HepG2 (cell line): Measurements from ENCODE around the gene RAD23A. TPM values are rescaled to one million over a fixed set of nuclear protein-coding genes. Genes with fewer than 3 reads are reported as not detected.

ENCODE experiments used
- ESRRA ChIP-seq: sonication (generic); formaldehyde crosslinking; IDR thresholded peaks from 2 replicates; pipeline ENCODE4 v1.5.1; 2020; ENCODE audit warnings: mild to moderate bottlenecking, low read depth, missing genetic modification reagents
- HMG20B ChIP-seq: conservative IDR thresholded peaks from 2 replicates; pipeline ENCODE4 v1.6.1; 2016; ENCODE audit warnings: missing genetic modification reagents, missing compliant biosample characterization
- NFE2L2 ChIP-seq: fragments of 150-350 bp; IDR thresholded peaks from 2 replicates; pipeline ENCODE4 v1.6.1; 2014; ENCODE audit warnings: low read length
- TAF15 ChIP-seq: fragments of 200-400 bp; formaldehyde crosslinking; IDR thresholded peaks from one replicate; pipeline ENCODE4 v1.6.1; 2018; ENCODE audit warnings: mild to moderate bottlenecking, low read depth, low read length; ENCODE audit not compliant: poor library complexity, severe bottlenecking
- ZNF3 ChIP-seq: IDR thresholded peaks from 2 replicates; pipeline ENCODE4 v1.7.0; 2017; ENCODE audit warnings: inconsistent platforms
- ZNF484 ChIP-seq: sonication (generic); formaldehyde crosslinking; IDR thresholded peaks from 2 replicates; pipeline ENCODE4 v1.5.1; 2020; ENCODE audit warnings: mild to moderate bottlenecking, low read depth, missing genetic modification reagents, borderline replicate concordance
- ZNF549 ChIP-seq: sonication (generic); formaldehyde crosslinking; IDR thresholded peaks from 2 replicates; pipeline ENCODE4 v1.5.0; 2020; ENCODE audit warnings: missing genetic modification reagents
- ZNF816 ChIP-seq: sonication (generic); formaldehyde crosslinking; IDR thresholded peaks from 2 replicates; pipeline ENCODE4 v1.8.0; 2022; ENCODE audit warnings: missing genetic modification reagents, mild to moderate bottlenecking, borderline replicate concordance
- ZNF891 ChIP-seq: sonication (generic); formaldehyde crosslinking; IDR thresholded peaks from 2 replicates; pipeline ENCODE4 v1.5.0; 2020; ENCODE audit warnings: mild to moderate bottlenecking, missing genetic modification reagents
- ZSCAN29 ChIP-seq: sonication (generic); formaldehyde crosslinking; conservative IDR thresholded peaks from 2 replicates; pipeline ENCODE4 v1.4.0; 2020; ENCODE audit warnings: mild to moderate bottlenecking, missing genetic modification reagents
- polyA plus RNA-seq, 8 experiments: library from polyadenylated mRNA; depleted of rRNA in 3 of 8; stranded (reverse) in 7 of 8; unstranded in 1 of 8; fragments of >200 nt; fragmentation: Illumina TruSeq in 4 of 8; extraction: Trizol in 4 of 8; gene quantifications; 2 replicates each; pipeline versions ENCODE4 v1.2.1 to v1.2.3, GENCODE V29; 2011 to 2016; ENCODE audit warnings: low read depth in 4 of 8, missing spikeins in 1 of 8, mixed read lengths in 1 of 8; ENCODE audit not compliant: insufficient read depth in 1 of 8
- total RNA-seq, 5 experiments: library from RNA; depleted of rRNA; stranded (reverse); fragments of >200 nt; fragmentation: Illumina TruSeq; extraction: Trizol; gene quantifications; 2 replicates each; pipeline ENCODE4 v1.2.3, GENCODE V29; 2016; ENCODE audit warnings: low read depth in 1 of 5
- TF ChIP-seq, protein P1 (sequence below): sonication (generic); formaldehyde crosslinking; IDR thresholded peaks from 2 replicates; pipeline ENCODE4 v1.4.0; 2020; ENCODE audit warnings: missing genetic modification reagents, borderline replicate concordance
- TF ChIP-seq, protein P2 (sequence below): IDR thresholded peaks from 2 replicates; pipeline ENCODE4 v1.6.1; 2016; ENCODE audit warnings: missing compliant biosample characterization, missing genetic modification reagents, borderline replicate concordance
- TF ChIP-seq, protein P3 (sequence below): sonication (generic); formaldehyde crosslinking; IDR thresholded peaks from 2 replicates; pipeline ENCODE4 v1.8.1; 2023; ENCODE audit warnings: mild to moderate bottlenecking, moderate library complexity, missing genetic modification reagents
- TF ChIP-seq, protein P4 (sequence below): sonication (generic); formaldehyde crosslinking; IDR thresholded peaks from 2 replicates; pipeline ENCODE4 v1.4.0; 2020; ENCODE audit warnings: missing genetic modification reagents
- TF ChIP-seq, protein P5 (sequence below): sonication (generic); formaldehyde crosslinking; IDR thresholded peaks from 2 replicates; pipeline ENCODE4 v1.5.0; 2020; ENCODE audit warnings: mild to moderate bottlenecking, missing genetic modification reagents
- TF ChIP-seq, protein P6 (sequence below): sonication (generic); formaldehyde crosslinking; IDR thresholded peaks from 2 replicates; pipeline ENCODE4 v1.4.0; 2020; ENCODE audit warnings: missing genetic modification reagents

RAD23A gene
- total and polyA plus RNA-seq, 2 of the 13 experiments (the other 11 are each of a cell fraction or from before 2014, with no cell fraction given), result 42.5 to 54.2 TPM

DNA sequence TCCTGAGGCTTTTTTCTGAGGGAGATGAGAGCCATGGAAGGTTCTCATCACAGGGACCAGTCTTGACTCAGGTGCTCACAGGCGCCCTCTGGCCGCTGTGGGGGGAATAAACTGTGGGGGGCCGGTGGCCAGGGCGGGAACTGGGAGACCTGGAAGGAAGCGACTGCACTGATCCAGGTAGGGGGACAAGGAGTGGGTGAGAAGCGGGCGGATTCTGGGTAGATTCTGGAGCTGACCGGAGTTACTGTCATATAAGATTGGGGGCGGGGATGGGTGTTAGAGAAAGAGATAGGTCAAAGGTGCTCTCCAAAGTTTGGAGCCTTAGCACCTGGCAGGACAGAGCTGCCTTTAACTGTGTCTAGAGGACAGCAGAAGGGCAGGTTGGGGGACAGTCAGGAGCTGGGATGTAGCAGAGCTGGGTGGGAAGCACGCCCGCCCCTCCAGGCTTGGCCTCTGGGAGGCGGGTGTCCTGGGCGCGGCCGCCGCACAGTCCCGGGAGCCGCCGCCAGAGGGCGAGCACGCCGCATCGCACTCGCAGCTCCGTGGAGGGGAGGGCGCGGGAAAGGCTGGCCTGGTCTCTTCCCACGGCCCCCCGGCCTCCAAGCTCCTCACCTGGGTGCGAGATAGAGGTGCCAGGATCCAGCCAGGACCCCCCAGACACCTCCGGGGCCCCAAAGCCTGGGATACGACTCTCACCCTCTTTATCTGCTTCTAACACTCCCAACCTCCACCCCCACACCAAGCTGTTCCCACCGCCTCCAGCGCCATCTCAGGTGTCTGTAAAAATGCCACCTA lies 19.6 kb downstream of the RAD23A start (continued):
- TF ChIP-seq, protein P1, sequence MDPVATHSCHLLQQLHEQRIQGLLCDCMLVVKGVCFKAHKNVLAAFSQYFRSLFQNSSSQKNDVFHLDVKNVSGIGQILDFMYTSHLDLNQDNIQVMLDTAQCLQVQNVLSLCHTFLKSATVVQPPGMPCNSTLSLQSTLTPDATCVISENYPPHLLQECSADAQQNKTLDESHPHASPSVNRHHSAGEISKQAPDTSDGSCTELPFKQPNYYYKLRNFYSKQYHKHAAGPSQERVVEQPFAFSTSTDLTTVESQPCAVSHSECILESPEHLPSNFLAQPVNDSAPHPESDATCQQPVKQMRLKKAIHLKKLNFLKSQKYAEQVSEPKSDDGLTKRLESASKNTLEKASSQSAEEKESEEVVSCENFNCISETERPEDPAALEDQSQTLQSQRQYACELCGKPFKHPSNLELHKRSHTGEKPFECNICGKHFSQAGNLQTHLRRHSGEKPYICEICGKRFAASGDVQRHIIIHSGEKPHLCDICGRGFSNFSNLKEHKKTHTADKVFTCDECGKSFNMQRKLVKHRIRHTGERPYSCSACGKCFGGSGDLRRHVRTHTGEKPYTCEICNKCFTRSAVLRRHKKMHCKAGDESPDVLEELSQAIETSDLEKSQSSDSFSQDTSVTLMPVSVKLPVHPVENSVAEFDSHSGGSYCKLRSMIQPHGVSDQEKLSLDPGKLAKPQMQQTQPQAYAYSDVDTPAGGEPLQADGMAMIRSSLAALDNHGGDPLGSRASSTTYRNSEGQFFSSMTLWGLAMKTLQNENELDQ (CRISPR knock-in tag), result no peak
- TF ChIP-seq, protein P2, sequence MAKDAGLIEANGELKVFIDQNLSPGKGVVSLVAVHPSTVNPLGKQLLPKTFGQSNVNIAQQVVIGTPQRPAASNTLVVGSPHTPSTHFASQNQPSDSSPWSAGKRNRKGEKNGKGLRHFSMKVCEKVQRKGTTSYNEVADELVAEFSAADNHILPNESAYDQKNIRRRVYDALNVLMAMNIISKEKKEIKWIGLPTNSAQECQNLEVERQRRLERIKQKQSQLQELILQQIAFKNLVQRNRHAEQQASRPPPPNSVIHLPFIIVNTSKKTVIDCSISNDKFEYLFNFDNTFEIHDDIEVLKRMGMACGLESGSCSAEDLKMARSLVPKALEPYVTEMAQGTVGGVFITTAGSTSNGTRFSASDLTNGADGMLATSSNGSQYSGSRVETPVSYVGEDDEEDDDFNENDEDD (CRISPR knock-in tag), result peak; percentile 71; the same call in 1 of the 2 replicates
- TF ChIP-seq, protein P3, sequence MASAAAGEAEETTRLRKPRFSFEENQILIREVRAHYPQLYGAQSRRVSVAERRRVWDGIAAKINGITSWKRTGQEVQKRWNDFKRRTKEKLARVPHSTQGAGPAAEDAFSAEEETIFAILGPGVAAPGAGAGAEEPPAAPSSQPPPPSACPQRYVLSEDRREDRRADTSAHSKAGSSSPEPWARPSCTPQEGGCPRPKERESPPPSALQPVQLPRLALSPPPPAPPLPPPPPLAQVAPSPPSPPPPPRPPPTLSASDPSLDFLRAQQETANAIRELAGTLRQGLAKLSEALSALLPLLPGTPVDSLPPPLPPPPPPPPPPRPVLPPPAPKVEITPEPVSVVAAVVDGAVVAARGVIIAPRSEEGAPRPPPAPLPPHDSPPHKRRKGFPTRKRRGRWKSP (CRISPR knock-in tag), result peak; percentile 67; the same call in 1 of the 2 replicates
- TF ChIP-seq ESRRA (no peak), ZNF549 (CRISPR knock-in tag) (no peak), NFE2L2 (no peak), ZNF891 (no peak), TAF15 (no peak), ZNF484 (no peak), ZSCAN29 (CRISPR knock-in tag) (no peak), ZNF3 (CRISPR knock-in tag) (no peak), ZNF816 (CRISPR knock-in tag) (no peak), HMG20B (no peak)
- TF ChIP-seq, protein P4, sequence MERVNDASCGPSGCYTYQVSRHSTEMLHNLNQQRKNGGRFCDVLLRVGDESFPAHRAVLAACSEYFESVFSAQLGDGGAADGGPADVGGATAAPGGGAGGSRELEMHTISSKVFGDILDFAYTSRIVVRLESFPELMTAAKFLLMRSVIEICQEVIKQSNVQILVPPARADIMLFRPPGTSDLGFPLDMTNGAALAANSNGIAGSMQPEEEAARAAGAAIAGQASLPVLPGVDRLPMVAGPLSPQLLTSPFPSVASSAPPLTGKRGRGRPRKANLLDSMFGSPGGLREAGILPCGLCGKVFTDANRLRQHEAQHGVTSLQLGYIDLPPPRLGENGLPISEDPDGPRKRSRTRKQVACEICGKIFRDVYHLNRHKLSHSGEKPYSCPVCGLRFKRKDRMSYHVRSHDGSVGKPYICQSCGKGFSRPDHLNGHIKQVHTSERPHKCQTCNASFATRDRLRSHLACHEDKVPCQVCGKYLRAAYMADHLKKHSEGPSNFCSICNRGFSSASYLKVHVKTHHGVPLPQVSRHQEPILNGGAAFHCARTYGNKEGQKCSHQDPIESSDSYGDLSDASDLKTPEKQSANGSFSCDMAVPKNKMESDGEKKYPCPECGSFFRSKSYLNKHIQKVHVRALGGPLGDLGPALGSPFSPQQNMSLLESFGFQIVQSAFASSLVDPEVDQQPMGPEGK, result peak; percentile 95
- TF ChIP-seq, protein P5, sequence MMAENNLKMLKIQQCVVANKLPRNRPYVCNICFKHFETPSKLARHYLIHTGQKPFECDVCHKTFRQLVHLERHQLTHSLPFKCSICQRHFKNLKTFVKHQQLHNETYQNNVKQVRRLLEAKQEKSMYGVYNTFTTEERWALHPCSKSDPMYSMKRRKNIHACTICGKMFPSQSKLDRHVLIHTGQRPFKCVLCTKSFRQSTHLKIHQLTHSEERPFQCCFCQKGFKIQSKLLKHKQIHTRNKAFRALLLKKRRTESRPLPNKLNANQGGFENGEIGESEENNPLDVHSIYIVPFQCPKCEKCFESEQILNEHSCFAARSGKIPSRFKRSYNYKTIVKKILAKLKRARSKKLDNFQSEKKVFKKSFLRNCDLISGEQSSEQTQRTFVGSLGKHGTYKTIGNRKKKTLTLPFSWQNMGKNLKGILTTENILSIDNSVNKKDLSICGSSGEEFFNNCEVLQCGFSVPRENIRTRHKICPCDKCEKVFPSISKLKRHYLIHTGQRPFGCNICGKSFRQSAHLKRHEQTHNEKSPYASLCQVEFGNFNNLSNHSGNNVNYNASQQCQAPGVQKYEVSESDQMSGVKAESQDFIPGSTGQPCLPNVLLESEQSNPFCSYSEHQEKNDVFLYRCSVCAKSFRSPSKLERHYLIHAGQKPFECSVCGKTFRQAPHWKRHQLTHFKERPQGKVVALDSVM (CRISPR knock-in tag), result peak; percentile 74
- TF ChIP-seq, protein P6, sequence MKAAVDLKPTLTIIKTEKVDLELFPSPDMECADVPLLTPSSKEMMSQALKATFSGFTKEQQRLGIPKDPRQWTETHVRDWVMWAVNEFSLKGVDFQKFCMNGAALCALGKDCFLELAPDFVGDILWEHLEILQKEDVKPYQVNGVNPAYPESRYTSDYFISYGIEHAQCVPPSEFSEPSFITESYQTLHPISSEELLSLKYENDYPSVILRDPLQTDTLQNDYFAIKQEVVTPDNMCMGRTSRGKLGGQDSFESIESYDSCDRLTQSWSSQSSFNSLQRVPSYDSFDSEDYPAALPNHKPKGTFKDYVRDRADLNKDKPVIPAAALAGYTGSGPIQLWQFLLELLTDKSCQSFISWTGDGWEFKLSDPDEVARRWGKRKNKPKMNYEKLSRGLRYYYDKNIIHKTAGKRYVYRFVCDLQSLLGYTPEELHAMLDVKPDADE (CRISPR knock-in tag), result no peak
